Epithelial cell of esophagus (primary cell): ENCODE results near the gene ANKDD1A.

Source experiments
- DNase-seq: peaks from one replicate; pipeline ENCODE4 v3.0.0; 2010; ENCODE audit warnings: low read depth
- H3K4me3 ChIP-seq: 2 replicates; pipeline ENCODE4 v1.5.1; 2011; ENCODE audit warnings: mild to moderate bottlenecking, low read length, control low read depth
- CTCF ChIP-seq: IDR thresholded peaks from 2 replicates; pipeline ENCODE4 v1.5.1; 2011; ENCODE audit warnings: low read depth, mild to moderate bottlenecking, low read length, control low read depth, inconsistent platforms; ENCODE audit not compliant: insufficient read depth; ENCODE audit errors: missing control alignments

ANKDD1A gene

GRCh38 chr15:64884679-64885078, 27.0 kb upstream of the ANKDD1A start:
- no peak overlapping the region for H3K4me3 ChIP-seq
- DNase-seq = no peak
- no peak for TF ChIP-seq CTCF

- no peak for TF ChIP-seq CTCF
- H3K4me3 ChIP-seq = no peak overlapping the region
- DNase-seq = no peak
Measured at GRCh38 chr15:64888336-64888735, 23.4 kb upstream of the ANKDD1A start.

- no peak for TF ChIP-seq CTCF
- no peak overlapping the region for H3K4me3 ChIP-seq
- DNase-seq = no peak
Measured at GRCh38 chr15:64891561-64891960, 20.1 kb upstream of the ANKDD1A start.

- TF ChIP-seq CTCF = no peak
- DNase-seq = no peak
- H3K4me3 ChIP-seq = no peak overlapping the region
Measured at GRCh38 chr15:64892847-64893403, 18.8 kb upstream of the ANKDD1A start.

- peak; percentile 98 for DNase-seq
- H3K4me3 ChIP-seq = peak overlapping the region; percentile 40
- TF ChIP-seq CTCF = no peak
Measured at GRCh38 chr15:64893481-64894394, 18.0 kb upstream of the ANKDD1A start.

GRCh38 chr15:64894395-64895056, 17.2 kb upstream of the ANKDD1A start:
- DNase-seq = no peak
- H3K4me3 ChIP-seq = peak overlapping the region; percentile 40
- TF ChIP-seq CTCF = no peak
